ENCODE measurements around the gene CHST6. TPM values are rescaled to one million over a fixed set of nuclear protein-coding genes. Genes with fewer than 3 reads are reported as not detected.
A peak's percentile ranks its signal among the peaks of the same experiment; 100 is the strongest.
"Not testable (repeated sequence)": the region's sequence is repeated elsewhere in the genome, so short reads cannot be mapped to it uniquely, and the experiment has no call there.

CHST6 gene
- total RNA-seq, 4 donors from 2014 or later, result 0.62 to 3.2 (median 1.6) TPM

DNA sequence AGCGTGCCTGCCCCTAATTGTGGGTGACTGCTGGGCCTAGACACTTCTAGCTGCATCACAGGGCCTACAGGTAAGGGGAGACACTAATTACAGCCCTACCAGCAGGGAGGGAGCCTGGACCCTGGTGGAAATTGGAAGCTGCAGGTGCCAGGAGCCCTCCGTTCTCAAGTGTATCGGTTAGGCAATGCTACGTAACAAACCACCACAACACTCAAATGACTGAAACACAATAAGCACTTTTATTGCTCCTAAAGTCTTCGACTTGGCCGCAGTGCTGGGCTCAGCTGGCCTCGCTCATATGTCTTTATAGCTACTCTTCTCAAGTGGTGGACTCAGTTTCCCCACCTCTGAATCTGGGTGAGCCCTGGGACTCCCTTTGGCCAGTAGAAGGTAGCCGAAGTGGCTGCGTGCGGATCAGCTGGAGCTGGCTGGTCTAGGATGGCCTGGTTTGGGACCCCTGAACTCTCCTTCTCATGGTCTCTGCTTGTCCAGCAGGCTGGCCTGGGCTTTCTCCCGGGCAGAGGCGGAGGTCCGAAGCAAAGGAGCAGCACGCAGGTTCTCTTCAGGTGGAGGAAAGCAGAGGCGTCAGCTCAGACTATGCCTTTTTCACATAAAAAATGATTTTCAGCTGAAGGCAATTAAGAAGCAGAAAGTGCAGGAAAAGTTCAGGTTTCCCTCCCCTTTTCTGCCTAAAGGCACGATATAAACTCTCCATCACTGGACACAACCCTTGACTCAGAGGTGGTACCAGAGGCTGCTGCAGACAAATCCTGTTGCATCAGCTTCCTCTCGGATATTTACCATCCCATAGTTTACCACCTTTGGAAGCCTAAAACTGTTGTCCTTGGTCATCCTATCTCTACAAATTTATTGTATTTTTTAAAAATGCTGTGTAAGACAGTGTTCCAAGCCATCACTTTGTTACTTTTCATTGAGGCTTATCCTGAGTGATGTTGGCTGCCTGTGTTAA is 22.0 kb downstream of the CHST6 start:
- TF ChIP-seq EP300 (IDR thresholded peaks at IDR 0.05) (no peak), POLR2A (IDR thresholded peaks at IDR 0.05) (no peak), POLR2AphosphoS5 (IDR thresholded peaks at IDR 0.05) (no peak)
- TF ChIP-seq, protein P1, sequence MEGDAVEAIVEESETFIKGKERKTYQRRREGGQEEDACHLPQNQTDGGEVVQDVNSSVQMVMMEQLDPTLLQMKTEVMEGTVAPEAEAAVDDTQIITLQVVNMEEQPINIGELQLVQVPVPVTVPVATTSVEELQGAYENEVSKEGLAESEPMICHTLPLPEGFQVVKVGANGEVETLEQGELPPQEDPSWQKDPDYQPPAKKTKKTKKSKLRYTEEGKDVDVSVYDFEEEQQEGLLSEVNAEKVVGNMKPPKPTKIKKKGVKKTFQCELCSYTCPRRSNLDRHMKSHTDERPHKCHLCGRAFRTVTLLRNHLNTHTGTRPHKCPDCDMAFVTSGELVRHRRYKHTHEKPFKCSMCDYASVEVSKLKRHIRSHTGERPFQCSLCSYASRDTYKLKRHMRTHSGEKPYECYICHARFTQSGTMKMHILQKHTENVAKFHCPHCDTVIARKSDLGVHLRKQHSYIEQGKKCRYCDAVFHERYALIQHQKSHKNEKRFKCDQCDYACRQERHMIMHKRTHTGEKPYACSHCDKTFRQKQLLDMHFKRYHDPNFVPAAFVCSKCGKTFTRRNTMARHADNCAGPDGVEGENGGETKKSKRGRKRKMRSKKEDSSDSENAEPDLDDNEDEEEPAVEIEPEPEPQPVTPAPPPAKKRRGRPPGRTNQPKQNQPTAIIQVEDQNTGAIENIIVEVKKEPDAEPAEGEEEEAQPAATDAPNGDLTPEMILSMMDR (IDR thresholded peaks at IDR 0.05), result no peak

DNA sequence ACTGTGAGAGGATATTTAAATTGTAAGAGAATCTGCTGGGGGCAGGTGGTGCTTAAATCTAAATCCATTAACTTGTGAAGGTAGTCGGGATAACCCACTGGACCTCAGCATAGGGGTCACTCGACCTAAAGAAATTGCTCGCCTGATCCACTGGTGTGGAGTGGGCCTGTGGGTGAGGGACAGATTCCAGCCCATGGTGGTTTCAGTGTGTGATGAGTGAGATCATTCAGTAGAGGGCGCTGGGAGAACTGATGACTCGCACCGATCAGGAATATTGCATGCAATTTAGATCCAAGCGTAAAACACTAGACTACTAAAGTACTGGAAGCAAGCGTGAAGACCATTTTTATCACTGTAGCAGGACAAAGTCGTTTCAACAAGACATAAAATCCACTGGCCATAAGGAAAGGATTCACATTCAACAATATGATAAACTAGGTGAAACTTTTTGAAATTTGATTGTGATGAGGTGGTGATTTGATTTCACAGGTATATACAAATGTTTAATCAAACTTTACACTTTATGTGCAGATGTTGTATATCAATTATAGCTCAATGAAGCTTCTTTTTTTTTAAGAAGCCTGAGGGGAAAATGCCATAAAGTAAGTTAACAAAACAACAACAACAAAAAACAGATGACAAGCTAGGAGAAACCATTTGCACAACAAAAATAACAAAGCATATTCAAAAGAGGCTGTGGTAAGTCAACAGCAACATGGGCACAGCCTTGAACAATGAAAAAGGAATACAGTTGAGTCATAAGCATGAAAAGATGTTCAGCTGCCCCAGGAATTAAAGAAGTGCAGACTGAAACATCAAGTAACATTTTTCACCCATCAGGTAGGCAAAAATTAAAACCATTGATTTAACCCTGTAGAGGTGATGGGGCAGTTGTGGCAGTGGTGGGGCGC is 23.3 kb downstream of the CHST6 start:
- Histone ChIP-seq H3K27me3 (no peaks in the 10 kb centered on the region), H3K9me3 (no peaks in the 10 kb centered on the region), H3K27ac (no peak overlapping the region), H3K36me3 (no peaks in the 10 kb centered on the region), H3K4me3 (no peak overlapping the region), H3K4me1 (no peaks in the 10 kb centered on the region)
- TF ChIP-seq POLR2AphosphoS5 (IDR thresholded peaks at IDR 0.05), result no peak
- TF ChIP-seq, protein P1 (IDR thresholded peaks at IDR 0.05), result peak in 3 of 4 experiments; percentile 79 to 83 (median 81)
- peak; percentile 92 for ATAC-seq
- WGBS, 2 donors (ENCODE audit: low coverage in 1 of 2), result 13 to 30% methylated on average over 6 to 9 of the region's 10 CpGs

More for the DNA sequence above, 22.0 kb downstream of the CHST6 start:
- 81 to 85% methylated on average over 2 to 7 of the region's 17 CpGs for WGBS, 2 donors (ENCODE audit: low coverage in 1 of 2)
- H3K36me3 ChIP-seq, result no peaks in the 10 kb centered on the region
- no peaks in the 10 kb centered on the region for H3K27me3 ChIP-seq
- H3K4me3 ChIP-seq, result no peak overlapping the region
- H3K9me3 ChIP-seq, result no peaks in the 10 kb centered on the region
- no peak overlapping the region for H3K27ac ChIP-seq
- ATAC-seq, result no peak
- H3K4me1 ChIP-seq, result no peaks in the 10 kb centered on the region

- Histone ChIP-seq H3K27ac (no peak overlapping the region), H3K4me1 (peaks cover 0 to 22% (median 4%) of the 10 kb centered on the region in 3 donors), H3K36me3 (no peaks in the 10 kb centered on the region), H3K27me3 (no peaks in the 10 kb centered on the region), H3K4me3 (no peak overlapping the region), H3K9me3 (no peaks in the 10 kb centered on the region)
- no peak for ATAC-seq
- TF ChIP-seq, protein P1 (IDR thresholded peaks at IDR 0.05), result no peak
- TF ChIP-seq POLR2AphosphoS5 (IDR thresholded peaks at IDR 0.05) (no peak), POLR2A (IDR thresholded peaks at IDR 0.05) (no peak), EP300 (IDR thresholded peaks at IDR 0.05) (no peak)
- 100% methylated on average over 1 to 2 of the region's 2 CpGs for WGBS, 2 donors (ENCODE audit: low coverage in 1 of 2)
Measured at GRCh38 chr16:75466760-75467159, 28.5 kb downstream of the CHST6 start.

- no peaks in the 10 kb centered on the region for H3K27me3 ChIP-seq
- peak within 1 kb of the TSS; percentile 64 to 99 (median 92) for H3K27ac ChIP-seq
- H3K36me3 ChIP-seq, result no peaks in the 10 kb centered on the region
- peak; percentile 99 for ATAC-seq
- TF ChIP-seq EP300 (IDR thresholded peaks at IDR 0.05), result no peak
- TF ChIP-seq, protein P1 (IDR thresholded peaks at IDR 0.05), result peak; percentile 98 to 100 (median 100)
- TF ChIP-seq POLR2AphosphoS5 (IDR thresholded peaks at IDR 0.05), result peak; percentile 96
- TF ChIP-seq POLR2A (IDR thresholded peaks at IDR 0.05), result peak; percentile 89 to 92
- no CpG with 5 or more reads among the region's 89 CpGs for WGBS, 2 donors (ENCODE audit: low coverage in 1 of 2)
- peaks cover 0 to 31% (median 4%) of the 10 kb centered on the region in 3 donors for H3K4me1 ChIP-seq
- H3K9me3 ChIP-seq, result no peaks in the 10 kb centered on the region
- peak within 1 kb of the TSS; percentile 90 to 93 for H3K4me3 ChIP-seq
Measured at GRCh38 chr16:75464122-75464918, 30.9 kb downstream of the CHST6 start, which contains the start of gene TMEM170A. Gene TMEM170A, minus strand, starts transcription at chr16:75464689. Its CDS starts 89 bp downstream, at chr16:75464600.

GRCh38 chr16:75463389-75464121 is 31.7 kb downstream of the CHST6 start:
- H3K4me1 ChIP-seq, result peaks cover 0 to 31% (median 4%) of the 10 kb centered on the region in 3 donors
- WGBS, 2 donors (ENCODE audit: low coverage in 1 of 2), result 4 to 17% methylated on average over 4 to 5 of the region's 39 CpGs
- peak overlapping the region; percentile 90 to 93 for H3K4me3 ChIP-seq
- H3K27ac ChIP-seq, result peak overlapping the region; percentile 64 to 99 (median 92)
- not testable (repeated sequence) for H3K36me3 ChIP-seq, H3K27me3 ChIP-seq, H3K9me3 ChIP-seq
- peak; percentile 1 for ATAC-seq

Measured in gastroesophageal sphincter (tissue), 4 donors.